ENCODE data around the gene GLT8D1. TPM values are rescaled to one million over a fixed set of nuclear protein-coding genes. Genes with fewer than 3 reads are reported as not detected.

GLT8D1 gene
- total RNA-seq, 2 donors from 2014 or later = 37.7 to 46.7 TPM

DNA sequence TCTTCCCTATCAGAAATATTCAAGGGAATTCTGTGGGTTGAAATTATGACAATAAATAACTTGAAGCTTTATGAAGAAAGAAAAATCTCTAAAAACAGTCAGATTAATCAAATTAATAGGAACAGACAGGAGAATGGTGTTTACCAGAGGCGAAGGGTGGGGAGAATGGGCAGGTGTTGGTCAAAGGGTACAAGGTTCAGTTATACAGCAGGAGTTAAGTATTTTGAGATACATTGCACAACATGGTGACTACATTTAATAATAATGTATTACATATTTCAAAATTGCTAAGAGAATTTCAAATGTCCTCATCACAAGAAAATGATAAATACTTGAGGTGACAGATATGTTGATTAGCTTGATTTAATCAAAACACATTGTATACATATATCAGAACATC, 18.9 kb upstream of the GLT8D1 start:
- no peak for DNase-seq (ENCODE audit: low spot score)
- peaks cover 0 to 10% of the 10 kb centered on the region in 2 donors for H3K9me3 ChIP-seq
- no peaks in the 10 kb centered on the region for H3K4me1 ChIP-seq
- H3K27ac ChIP-seq = no peak overlapping the region
- peaks cover under 1% of the 10 kb centered on the region for H3K36me3 ChIP-seq
- TF ChIP-seq, protein P1, sequence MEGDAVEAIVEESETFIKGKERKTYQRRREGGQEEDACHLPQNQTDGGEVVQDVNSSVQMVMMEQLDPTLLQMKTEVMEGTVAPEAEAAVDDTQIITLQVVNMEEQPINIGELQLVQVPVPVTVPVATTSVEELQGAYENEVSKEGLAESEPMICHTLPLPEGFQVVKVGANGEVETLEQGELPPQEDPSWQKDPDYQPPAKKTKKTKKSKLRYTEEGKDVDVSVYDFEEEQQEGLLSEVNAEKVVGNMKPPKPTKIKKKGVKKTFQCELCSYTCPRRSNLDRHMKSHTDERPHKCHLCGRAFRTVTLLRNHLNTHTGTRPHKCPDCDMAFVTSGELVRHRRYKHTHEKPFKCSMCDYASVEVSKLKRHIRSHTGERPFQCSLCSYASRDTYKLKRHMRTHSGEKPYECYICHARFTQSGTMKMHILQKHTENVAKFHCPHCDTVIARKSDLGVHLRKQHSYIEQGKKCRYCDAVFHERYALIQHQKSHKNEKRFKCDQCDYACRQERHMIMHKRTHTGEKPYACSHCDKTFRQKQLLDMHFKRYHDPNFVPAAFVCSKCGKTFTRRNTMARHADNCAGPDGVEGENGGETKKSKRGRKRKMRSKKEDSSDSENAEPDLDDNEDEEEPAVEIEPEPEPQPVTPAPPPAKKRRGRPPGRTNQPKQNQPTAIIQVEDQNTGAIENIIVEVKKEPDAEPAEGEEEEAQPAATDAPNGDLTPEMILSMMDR (IDR thresholded peaks at IDR 0.05) = no peak
- H3K27me3 ChIP-seq = no peaks in the 10 kb centered on the region
- H3K4me3 ChIP-seq = no peak overlapping the region

- H3K36me3 ChIP-seq = peaks cover 3% of the 10 kb centered on the region
- TF ChIP-seq, protein P1 (IDR thresholded peaks at IDR 0.05) = no peak
Observed at GRCh38 chr3:52723935-52724334, 18.3 kb upstream of the GLT8D1 start.

DNA sequence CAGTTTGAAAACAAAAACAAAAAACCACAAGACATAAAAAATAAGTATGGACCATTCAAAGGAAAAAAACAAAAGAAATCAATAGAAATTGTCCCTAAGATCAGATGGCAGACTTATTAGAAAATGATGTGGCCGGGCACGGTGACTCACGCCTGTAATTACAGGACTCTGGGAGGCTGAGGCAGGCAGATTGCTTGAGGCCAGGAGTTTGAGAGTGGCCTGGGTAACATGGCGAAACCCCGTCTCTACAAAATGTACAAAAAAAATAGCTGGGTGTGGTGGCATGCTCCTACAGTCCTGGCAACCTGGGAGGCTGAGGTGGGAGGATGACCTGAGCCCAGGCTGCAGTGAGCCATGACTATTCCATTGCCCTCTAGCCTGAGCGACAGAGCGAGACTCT, 16.9 kb upstream of the GLT8D1 start:
- no peaks in the 10 kb centered on the region for H3K27me3 ChIP-seq
- H3K27ac ChIP-seq = no peak overlapping the region
- no peak for DNase-seq (ENCODE audit: low spot score)
- no peak overlapping the region for H3K4me3 ChIP-seq
- H3K36me3 ChIP-seq = peaks cover 4% of the 10 kb centered on the region
- TF ChIP-seq, protein P1 (IDR thresholded peaks at IDR 0.05) = no peak
- no peaks in the 10 kb centered on the region for H3K4me1 ChIP-seq
- no peaks in the 10 kb centered on the region for H3K9me3 ChIP-seq

More at GRCh38 chr3:52723935-52724334, 18.3 kb upstream of the GLT8D1 start:
- H3K4me1 ChIP-seq = no peaks in the 10 kb centered on the region
- peaks cover 0 to 5% of the 10 kb centered on the region in 2 donors for H3K9me3 ChIP-seq
- no peak overlapping the region for H3K27ac ChIP-seq
- H3K4me3 ChIP-seq = no peak overlapping the region
- H3K27me3 ChIP-seq = no peaks in the 10 kb centered on the region
- DNase-seq (ENCODE audit: low spot score) = no peak

GRCh38 chr3:52721730-52722008, 16.1 kb upstream of the GLT8D1 start:
- Histone ChIP-seq H3K27ac (no peak overlapping the region), H3K27me3 (no peaks in the 10 kb centered on the region), H3K4me3 (no peak overlapping the region), H3K36me3 (peaks cover 4% of the 10 kb centered on the region), H3K9me3 (no peaks in the 10 kb centered on the region), H3K4me1 (no peaks in the 10 kb centered on the region)
- no peak for DNase-seq (ENCODE audit: low spot score)
- TF ChIP-seq, protein P1 (IDR thresholded peaks at IDR 0.05) = no peak

DNA sequence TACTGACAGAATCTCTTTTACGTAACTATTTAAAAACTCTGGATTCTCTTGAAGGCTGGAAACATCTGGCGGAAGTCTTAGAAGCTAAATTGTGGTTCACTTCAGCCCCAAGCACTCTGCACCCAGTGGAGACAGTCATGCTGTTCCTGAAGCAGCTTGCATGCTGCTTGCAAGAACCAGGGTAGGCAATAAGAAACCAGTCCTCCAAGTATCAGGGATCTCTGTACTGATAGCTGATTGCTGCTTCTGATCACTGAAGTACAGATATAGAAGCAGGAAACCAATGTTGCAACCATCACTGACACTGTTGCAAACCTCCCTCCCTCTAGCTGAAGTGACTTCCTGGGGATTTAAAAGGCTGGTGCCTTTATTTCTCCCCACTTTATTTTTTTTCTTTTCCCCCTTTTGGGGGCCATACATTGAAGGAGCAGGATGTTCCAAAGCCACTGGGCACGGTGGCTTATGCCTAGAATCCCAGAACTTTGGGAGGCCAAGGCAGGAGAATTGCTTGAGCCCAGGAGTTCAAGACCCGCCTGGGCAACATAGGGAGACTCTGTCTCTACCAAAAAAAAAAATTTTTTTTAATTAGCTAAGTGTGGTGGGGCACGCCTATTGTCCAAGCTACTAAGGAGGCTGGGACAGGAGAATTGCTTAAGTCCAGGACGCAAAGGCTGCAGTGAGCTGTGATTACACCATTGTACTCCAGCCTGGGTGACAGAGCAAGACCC, 15.6 kb upstream of the GLT8D1 start:
- H3K4me3 ChIP-seq = no peak overlapping the region
- no peaks in the 10 kb centered on the region for H3K9me3 ChIP-seq
- DNase-seq (ENCODE audit: low spot score) = no peak
- peaks cover 4% of the 10 kb centered on the region for H3K36me3 ChIP-seq
- no peaks in the 10 kb centered on the region for H3K4me1 ChIP-seq
- no peak overlapping the region for H3K27ac ChIP-seq
- TF ChIP-seq, protein P1 (IDR thresholded peaks at IDR 0.05) = no peak
- H3K27me3 ChIP-seq = no peaks in the 10 kb centered on the region

DNA sequence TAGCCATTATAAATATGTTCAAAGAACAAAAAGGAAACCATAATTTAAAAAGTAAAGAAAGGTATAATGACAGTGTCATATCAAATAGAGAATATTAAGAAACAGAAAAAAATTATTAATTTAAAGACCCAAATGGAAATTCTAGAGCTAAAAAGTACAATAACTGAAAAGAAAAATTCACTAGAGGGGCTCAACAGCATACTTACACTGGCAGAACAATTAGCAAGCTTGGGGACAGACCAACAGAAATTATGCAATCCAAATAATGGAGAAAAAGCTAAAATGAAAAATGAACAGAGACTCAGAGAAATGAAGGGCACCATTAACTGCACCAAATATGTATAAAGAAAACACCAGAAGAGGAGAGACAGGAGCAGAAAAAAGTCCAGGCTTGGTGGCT, 14.0 kb upstream of the GLT8D1 start:
- peaks cover 0 to 4% of the 10 kb centered on the region in 2 donors for H3K4me1 ChIP-seq
- no peak for DNase-seq (ENCODE audit: low spot score)
- no peak overlapping the region for H3K4me3 ChIP-seq
- H3K27me3 ChIP-seq = no peaks in the 10 kb centered on the region
- TF ChIP-seq, protein P1 (IDR thresholded peaks at IDR 0.05) = no peak
- no peak overlapping the region for H3K27ac ChIP-seq
- H3K36me3 ChIP-seq = peaks cover 4% of the 10 kb centered on the region
- H3K9me3 ChIP-seq = no peaks in the 10 kb centered on the region
